ENCODE results near the gene SCRN3. TPM values are rescaled to one million over a fixed set of nuclear protein-coding genes. Genes with fewer than 3 reads are reported as not detected.

Gene SCRN3
- total RNA-seq, 4 donors from 2014 or later = 2.6 to 46.8 (median 16.2) TPM

DNA sequence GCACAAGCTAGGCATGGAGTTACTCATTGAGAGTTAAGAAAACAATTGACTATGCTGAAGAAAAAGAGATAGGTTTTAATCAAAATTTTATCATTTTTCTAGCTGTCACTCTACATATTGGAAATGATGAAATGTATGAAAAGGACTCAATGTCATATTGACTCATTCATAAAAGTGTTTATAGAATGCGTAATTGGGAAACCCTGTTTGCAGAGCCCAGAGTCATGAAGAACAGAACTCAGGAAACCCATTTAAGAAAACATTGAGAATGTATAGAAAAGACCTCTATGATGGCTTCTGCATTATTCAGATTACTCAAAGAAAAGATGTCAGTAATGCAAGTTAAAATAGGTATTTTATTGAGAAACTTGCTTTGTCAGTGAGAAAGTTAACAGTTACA lies 36.4 kb downstream of the SCRN3 start:
- TF ChIP-seq CTCF (IDR thresholded peaks at IDR 0.05) = no peak
- TF ChIP-seq POLR2A (IDR thresholded peaks at IDR 0.05) = no peak
- no peaks in the 10 kb centered on the region for H3K36me3 ChIP-seq
- intact Hi-C loops (cut with DNase I; ENCODE audit: low total_unique reads) = no loop called here
- no peaks in the 10 kb centered on the region for H3K4me1 ChIP-seq
- no peaks in the 10 kb centered on the region for H3K27me3 ChIP-seq
- no peak overlapping the region for H3K4me3 ChIP-seq
- DNase-seq = no peak
- H3K27ac ChIP-seq = no peak overlapping the region
- H3K9me3 ChIP-seq = no peaks in the 10 kb centered on the region

DNA sequence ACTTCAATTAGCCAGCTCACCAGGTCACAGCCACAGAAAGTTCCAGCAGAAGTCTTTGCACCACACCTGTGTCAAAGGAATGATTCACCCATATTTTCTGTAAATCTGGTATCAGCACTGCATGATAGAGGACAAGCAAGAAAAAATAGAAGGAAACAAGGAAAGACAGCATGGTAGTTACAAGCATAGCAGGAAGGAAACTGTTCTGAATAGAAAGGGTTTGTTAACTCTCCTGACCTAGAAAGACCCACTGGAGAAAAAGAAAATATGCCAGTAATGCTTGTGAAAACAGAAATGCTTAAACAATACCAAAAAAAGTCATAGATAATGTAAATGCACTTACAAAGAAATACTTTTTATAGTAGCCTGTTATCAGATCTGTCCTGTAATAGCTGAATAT lies 40.8 kb downstream of the SCRN3 start:
- no peak for TF ChIP-seq CTCF (IDR thresholded peaks at IDR 0.05)
- TF ChIP-seq POLR2A (IDR thresholded peaks at IDR 0.05) = no peak
- no peak overlapping the region for H3K4me3 ChIP-seq
- no peaks in the 10 kb centered on the region for H3K27me3 ChIP-seq
- intact Hi-C loops (cut with DNase I; ENCODE audit: low total_unique reads) = no loop called here
- DNase-seq = no peak
- H3K27ac ChIP-seq = no peak overlapping the region
- no peaks in the 10 kb centered on the region for H3K36me3 ChIP-seq
- H3K4me1 ChIP-seq = no peaks in the 10 kb centered on the region
- no peaks in the 10 kb centered on the region for H3K9me3 ChIP-seq

GRCh38 chr2:174438146-174438886 lies 42.8 kb downstream of the SCRN3 start:
- no peak overlapping the region for H3K4me3 ChIP-seq
- TF ChIP-seq CTCF (IDR thresholded peaks at IDR 0.05) (no peak), POLR2A (IDR thresholded peaks at IDR 0.05) (no peak)

GRCh38 chr2:174439323-174439722 lies 43.8 kb downstream of the SCRN3 start:
- no peak overlapping the region for H3K27ac ChIP-seq
- TF ChIP-seq CTCF (IDR thresholded peaks at IDR 0.05) (no peak), POLR2A (IDR thresholded peaks at IDR 0.05) (no peak)
- H3K9me3 ChIP-seq = no peaks in the 10 kb centered on the region
- no peaks in the 10 kb centered on the region for H3K27me3 ChIP-seq
- DNase-seq = no peak
- H3K4me3 ChIP-seq = no peak overlapping the region
- intact Hi-C loops (cut with DNase I; ENCODE audit: low total_unique reads) = no loop called here
- H3K4me1 ChIP-seq = no peaks in the 10 kb centered on the region
- H3K36me3 ChIP-seq = no peaks in the 10 kb centered on the region

More at GRCh38 chr2:174438146-174438886, 42.8 kb downstream of the SCRN3 start:
- Histone ChIP-seq H3K27ac (no peak overlapping the region), H3K4me1 (no peaks in the 10 kb centered on the region), H3K9me3 (no peaks in the 10 kb centered on the region), H3K27me3 (no peaks in the 10 kb centered on the region), H3K36me3 (no peaks in the 10 kb centered on the region)
- intact Hi-C loops (cut with DNase I; ENCODE audit: low total_unique reads) = no loop called here
- DNase-seq = no peak

DNA sequence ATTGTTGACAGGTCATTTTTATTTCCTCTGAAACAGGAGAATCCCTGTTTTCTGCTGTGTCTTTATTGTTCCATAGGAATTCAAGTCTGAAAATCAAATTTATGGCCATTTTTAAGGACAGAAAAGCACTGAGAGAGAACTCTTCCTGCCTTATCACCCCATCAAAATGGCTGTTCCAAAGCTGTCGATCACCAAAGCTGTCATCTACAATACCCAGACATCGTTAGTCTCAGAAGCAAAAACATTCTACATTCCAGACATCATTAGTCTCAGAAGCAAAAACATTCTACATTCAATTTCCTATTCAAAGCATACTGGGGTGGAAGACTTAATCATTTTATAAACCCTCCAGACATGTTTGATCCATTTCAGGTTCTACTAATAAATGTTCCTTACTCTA lies 44.4 kb downstream of the SCRN3 start:
- DNase-seq = no peak
- Histone ChIP-seq H3K27ac (no peak overlapping the region), H3K27me3 (no peaks in the 10 kb centered on the region), H3K4me3 (no peak overlapping the region), H3K4me1 (no peaks in the 10 kb centered on the region), H3K36me3 (no peaks in the 10 kb centered on the region), H3K9me3 (no peaks in the 10 kb centered on the region)
- TF ChIP-seq CTCF (IDR thresholded peaks at IDR 0.05) (no peak), POLR2A (IDR thresholded peaks at IDR 0.05) (no peak)
- intact Hi-C loops (cut with DNase I; ENCODE audit: low total_unique reads) = no loop called here
